GM23338 (cell line): Measurements from ENCODE around the gene PRKAB2. TPM values are rescaled to one million over a fixed set of nuclear protein-coding genes. Genes with fewer than 3 reads are reported as not detected.

ENCODE experiments used
- ATAC-seq: fragments of 200-7000 bp; cut with Tn5 transposase; 3 replicates; pipeline ENCODE4 v1.9.1; 2020
- DNase-seq: peaks from one replicate; pipeline ENCODE4 v3.0.0-alpha.2; 2015; ENCODE audit warnings: low spot score
- H2AFZ ChIP-seq: fragments of 200-600 bp; sonication (generic); 2 replicates; pipeline ENCODE4 v1.8.0; 2016; ENCODE audit warnings: antibody characterized with exemption, mild to moderate bottlenecking, moderate library complexity
- H3F3A ChIP-seq: fragments of 200-600 bp; sonication (generic); replicated peaks from 2 replicates; pipeline ENCODE4 v1.8.0; 2017; ENCODE audit warnings: antibody characterized with exemption, mixed run types, low read depth
- H3K27ac ChIP-seq: fragments of 200-600 bp; sonication (generic); 2 replicates; pipeline ENCODE4 v1.6.1; 2016; ENCODE audit warnings: low read depth
- H3K27me3 ChIP-seq: fragments of 200-600 bp; sonication (generic); 2 replicates; pipeline ENCODE4 v1.8.0; 2016; ENCODE audit warnings: mild to moderate bottlenecking, mixed run types, moderate library complexity; ENCODE audit not compliant: insufficient read depth
- H3K36me3 ChIP-seq: fragments of 200-600 bp; sonication (generic); 2 replicates; pipeline ENCODE4 v1.8.0; 2016; ENCODE audit warnings: mild to moderate bottlenecking; ENCODE audit not compliant: insufficient read depth
- H3K4me1 ChIP-seq: fragments of 200-600 bp; sonication (generic); 2 replicates; pipeline ENCODE4 v1.8.0; 2016; ENCODE audit warnings: mild to moderate bottlenecking, moderate library complexity; ENCODE audit not compliant: insufficient read depth
- H3K4me2 ChIP-seq: fragments of 200-600 bp; sonication (generic); 2 replicates; pipeline ENCODE4 v1.7.1; 2017; ENCODE audit warnings: mixed run types
- H3K4me3 ChIP-seq: fragments of 200-600 bp; sonication (generic); 2 replicates; pipeline ENCODE4 v1.6.1; 2016; ENCODE audit warnings: mixed run types
- H3K79me2 ChIP-seq: fragments of 200-600 bp; sonication (generic); replicated peaks from 2 replicates; pipeline ENCODE4 v1.8.0; 2017; ENCODE audit warnings: mild to moderate bottlenecking; ENCODE audit not compliant: insufficient read depth
- H3K9me2 ChIP-seq: fragments of 200-600 bp; sonication (generic); 2 replicates; pipeline ENCODE4 v1.8.0; 2017; ENCODE audit not compliant: insufficient read depth
- H4K20me1 ChIP-seq: fragments of 200-600 bp; sonication (generic); replicated peaks from 2 replicates; pipeline ENCODE4 v1.8.0; 2017; ENCODE audit warnings: mild to moderate bottlenecking; ENCODE audit not compliant: insufficient read depth
- H3K27ac Mint-ChIP-seq: 2 replicates; pipeline ENCODE4 v1.8.0; 2020; ENCODE audit warnings: inconsistent platforms, mild to moderate bottlenecking, moderate library complexity, mixed read lengths
- H3K27me3 Mint-ChIP-seq: 3 replicates; pipeline ENCODE4 v1.8.0; 2022; ENCODE audit warnings: low read depth, mild to moderate bottlenecking, moderate library complexity, mixed read lengths, inconsistent platforms; ENCODE audit not compliant: insufficient read depth, poor library complexity
- H3K36me3 Mint-ChIP-seq: 3 replicates; pipeline ENCODE4 v1.8.0; 2021; ENCODE audit warnings: low read depth, mild to moderate bottlenecking, inconsistent platforms, moderate library complexity, mixed read lengths
- H3K4me1 Mint-ChIP-seq: 3 replicates; pipeline ENCODE4 v1.8.0; 2020; ENCODE audit warnings: mild to moderate bottlenecking, inconsistent platforms, mixed read lengths
- H3K4me3 Mint-ChIP-seq: 3 replicates; pipeline ENCODE4 v1.8.0; 2021; ENCODE audit warnings: moderate library complexity, mild to moderate bottlenecking, inconsistent platforms, mixed read lengths
- H3K9me3 Mint-ChIP-seq: 3 replicates; pipeline ENCODE4 v1.8.0; 2020; ENCODE audit warnings: moderate library complexity, mild to moderate bottlenecking, inconsistent platforms, mixed read lengths
- CTCF ChIP-seq, 2 experiments: fragments of 200-600 bp in 1 of 2; sonication (generic) in 1 of 2; conservative IDR thresholded peaks; 2 replicates each; pipeline versions ENCODE4 v1.5.1 to v1.6.1; 2016 to 2017; ENCODE audit warnings: antibody characterized with exemption in 2 of 2, low read depth in 2 of 2, mild to moderate bottlenecking in 2 of 2, moderate library complexity in 1 of 2
- ETS1 ChIP-seq: IDR thresholded peaks from 2 replicates; pipeline ENCODE4 v1.6.1; 2016; ENCODE audit warnings: antibody characterized with exemption
- POLR2AphosphoS5 ChIP-seq: IDR thresholded peaks from 2 replicates; pipeline ENCODE4 v1.6.1; 2016; ENCODE audit warnings: antibody characterized with exemption, low read depth
- REST ChIP-seq: IDR thresholded peaks from one replicate; pipeline ENCODE4 v1.6.1; 2018; ENCODE audit warnings: antibody characterized with exemption; ENCODE audit not compliant: unreplicated experiment
- STAT1 ChIP-seq: IDR thresholded peaks from one replicate; pipeline ENCODE4 v1.6.1; 2016; ENCODE audit warnings: antibody characterized with exemption; ENCODE audit not compliant: unreplicated experiment
- ZNF331 ChIP-seq: fragments of 250-450 bp; sonication (Bioruptor Pico); IDR thresholded peaks from 2 replicates; pipeline ENCODE4 v1.5.0; 2020; ENCODE audit warnings: low read depth, mild to moderate bottlenecking, moderate library complexity
- ZNF462 ChIP-seq: fragments of 250-450 bp; sonication (Bioruptor Pico); IDR thresholded peaks from 2 replicates; pipeline ENCODE4 v1.5.0; 2020; ENCODE audit warnings: mild to moderate bottlenecking, moderate library complexity
- polyA plus RNA-seq: library from polyadenylated mRNA; unstranded; fragments of >200 nt; fragmentation: Nextera tagmentation; extraction: Ambion mirVana; gene quantifications from 2 replicates; pipeline ENCODE4 v1.2.1, GENCODE V29; 2016
- total RNA-seq: library from RNA; depleted of rRNA; stranded (reverse); fragments of >200 nt; shearing (Covaris generic); gene quantifications from 2 replicates; pipeline ENCODE4 v1.2.3, GENCODE V29; 2014

The PRKAB2 gene
- total and polyA plus RNA-seq, 2 experiments from 2014 or later, result 15.9 to 32.2 TPM

GRCh38 chr1:147167365-147167764 is 4.9 kb downstream of the PRKAB2 start (continued):
- TF ChIP-seq ETS1 (no peak), ZNF462 (CRISPR knock-in tag) (no peak), POLR2AphosphoS5 (no peak), STAT1 (no peak)

GRCh38 chr1:147163019-147163418 is 9.3 kb downstream of the PRKAB2 start:
- Histone ChIP-seq H3K27me3 (no peaks in the 10 kb centered on the region), H3K4me2 (no peak overlapping the region), H3F3A (no peaks in the 10 kb centered on the region), H4K20me1 (peaks cover 12% of the 10 kb centered on the region; the same call in 1 of the 2 replicates), H3K4me1 (no peaks in the 10 kb centered on the region), H3K36me3 (peaks cover 38% of the 10 kb centered on the region), H3K79me2 (peaks cover 45% of the 10 kb centered on the region), H3K4me3 (no peak overlapping the region), H3K9me2 (no peaks in the 10 kb centered on the region), H3K27ac (no peak overlapping the region), H2AFZ (no peak overlapping the region)
- Mint-ChIP-seq H3K9me3 (no peaks in the 10 kb centered on the region), H3K27ac (no peak overlapping the region), H3K4me1 (no peaks in the 10 kb centered on the region), H3K36me3 (peaks cover 55% of the 10 kb centered on the region), H3K4me3 (no peak overlapping the region), H3K27me3 (peaks cover 3% of the 10 kb centered on the region)
- no peak for DNase-seq
- ATAC-seq, result no peak
- TF ChIP-seq REST, result no peak
- no peak for TF ChIP-seq ZNF331 (CRISPR knock-in tag)
- no peak for TF ChIP-seq CTCF (conservative IDR thresholded peaks at IDR 0.05; ENCODE audit: low read depth in 2 of 2)
- TF ChIP-seq POLR2AphosphoS5, result no peak
